ENCODE measurements around the gene CLIP4. TPM values are rescaled to one million over a fixed set of nuclear protein-coding genes. Genes with fewer than 3 reads are reported as not detected.

The CLIP4 gene
- total and polyA plus RNA-seq, 2 of the 13 experiments (the other 11 are each of a cell fraction or from before 2014, with no cell fraction given) = 0.46 to 0.49 TPM

- H3K9ac ChIP-seq (ENCODE audit: insufficient read depth, low read depth, low read length) = no peak overlapping the region
- H3K4me1 ChIP-seq (ENCODE audit: insufficient read depth, low read length) = no peaks in the 10 kb centered on the region
- H3K79me2 ChIP-seq (ENCODE audit: insufficient read depth, low read length) = no peaks in the 10 kb centered on the region
- peaks cover 0 to 19% of the 10 kb centered on the region in 2 experiments; a peak in 3 of 5 replicates for H3K27me3 ChIP-seq (ENCODE audit: control insufficient read depth in 1 of 2, insufficient read depth in 2 of 2, low read length in 2 of 2)
- no peak overlapping the region for H3K4me2 ChIP-seq (ENCODE audit: low read depth, low read length)
- no peaks in the 10 kb centered on the region; a peak in 1 of 5 replicates for H3K36me3 ChIP-seq (replicated peaks in 1 of 2; ENCODE audit: control insufficient read depth in 1 of 2, insufficient read depth in 2 of 2, low read length in 2 of 2)
- ATAC-seq (no peak), FAIRE-seq (no peak), DNase-seq (ENCODE audit: low spot score) (no peak)
- H4K20me1 ChIP-seq (ENCODE audit: insufficient read depth, low read length) = no peaks in the 10 kb centered on the region
- H3K27ac ChIP-seq (ENCODE audit: extremely low read length, insufficient read depth, low read length) = no peak overlapping the region
- ChIA-PET POLR2A (no interaction called here), CTCF (ENCODE audit: low intra/inter-chr PET ratio, low total read pairs) (no interaction called here)
- BruUV-seq (replicated peaks) = no TSS peak
- WGBS (ENCODE audit: low lambda C conversion rate) = 6% methylated on average over 9 of the region's 9 CpGs
- intact Hi-C loops (cut with micrococcal nuclease; ENCODE audit: unreplicated experiment) (loop anchor here (5.0 kb wide), 1 partner anchor 858 kb away; no protein-coding TSS in a partner anchor), in situ Hi-C loops (cut with HindIII; ENCODE audit: extremely low pct_ligation_motif_present, low pct_unique_long_range_greater_than_20kb) (loop anchor here (10.0 kb wide), 2 partner anchors 631 to 861 kb away; no protein-coding TSS in a partner anchor)
- TF ChIP-seq THYN1 (CRISPR knock-in tag; IDR thresholded peaks at IDR 0.05; ENCODE audit: borderline replicate concordance, low read depth) (no peak), GFI1 (CRISPR knock-in tag; IDR thresholded peaks at IDR 0.05; ENCODE audit: borderline replicate concordance) (no peak), ARID2 (CRISPR knock-in tag; IDR thresholded peaks at IDR 0.05; ENCODE audit: borderline replicate concordance) (no peak), GABPA (IDR thresholded peaks at IDR 0.05; ENCODE audit: low read depth, low read length) (no peak), GABPA (CRISPR knock-in tag; IDR thresholded peaks at IDR 0.05; ENCODE audit: low read depth) (no peak), ZSCAN22 (CRISPR knock-in tag; IDR thresholded peaks at IDR 0.05) (no peak), JUNB (CRISPR knock-in tag; IDR thresholded peaks at IDR 0.05; ENCODE audit: borderline replicate concordance) (no peak), KAT7 (CRISPR knock-in tag; IDR thresholded peaks at IDR 0.05; ENCODE audit: borderline replicate concordance) (no peak), SIX4 (CRISPR knock-in tag; IDR thresholded peaks at IDR 0.05) (no peak), POGZ (CRISPR knock-in tag; IDR thresholded peaks at IDR 0.05) (no peak), HNRNPLL (IDR thresholded peaks at IDR 0.05; ENCODE audit: low read depth, low read length, poor library complexity, severe bottlenecking) (no peak), TBP (CRISPR knock-in tag; IDR thresholded peaks at IDR 0.05) (no peak), ZNF414 (CRISPR knock-in tag; IDR thresholded peaks at IDR 0.05) (no peak), NFYC (CRISPR knock-in tag; IDR thresholded peaks at IDR 0.05) (no peak)
- no peak overlapping the region for H2AFZ ChIP-seq (ENCODE audit: low read length)
- H3K9me3 ChIP-seq (ENCODE audit: low read length) = no peaks in the 10 kb centered on the region
- no peak overlapping the region for H3K4me3 ChIP-seq (replicated peaks in 1 of 3; ENCODE audit: insufficient read depth in 1 of 3, low read depth in 2 of 3, low read length in 3 of 3)
Observed at GRCh38 chr2:29213888-29214291, 98.7 kb downstream of the CLIP4 start.
